GM12878 (cell line): ENCODE measurements around the gene CYP8B1. TPM values are rescaled to one million over a fixed set of nuclear protein-coding genes. Genes with fewer than 3 reads are reported as not detected.

Source experiments
- ATAC-seq: fragments of 200-7000 bp; cut with Tn5 transposase; 3 replicates; pipeline ENCODE4 v1.9.1; 2020; ENCODE audit warnings: mild to moderate bottlenecking, moderate library complexity
- BruUV-seq: library from RNA; stranded (reverse); fragments of 400-500 nt; replicated peaks from 2 replicates; lab custom pipeline; 2021; lab: Mats Ljungman, UMichigan
- CTCF ChIA-PET: fragments of 300-600 bp; sonication (Branson Sonifier 250); formaldehyde crosslinking; extraction: SDS; loops from one replicate; lab custom pipeline; 2021; ENCODE audit warnings: inconsistent platforms; lab: Yijun Ruan, JAX
- POLR2A ChIA-PET: fragments of 350-600 bp; formaldehyde crosslinking; extraction: SDS; loops from one replicate; lab custom pipeline; 2021; ENCODE audit warnings: inconsistent platforms; lab: Charles Lee
- RAD21 ChIA-PET: fragments of 300-600 bp; sonication (Branson Sonifier 250); formaldehyde crosslinking; loops from one replicate; lab custom pipeline; 2023; ENCODE audit warnings: antibody characterized with exemption; ENCODE audit not compliant: unreplicated experiment; lab: Charles Lee
- SMC1A ChIA-PET: fragments of 300-600 bp; sonication (Branson Sonifier 250); formaldehyde crosslinking; loops from one replicate; lab custom pipeline; 2023; ENCODE audit not compliant: unreplicated experiment, uncharacterized antibody; lab: Charles Lee
- DNase-seq: peaks from one replicate; pipeline ENCODE4 v3.0.0-alpha.2; 2011; ENCODE audit warnings: low read depth, low spot score
- FAIRE-seq: peaks from 3 replicates; lab custom pipeline; 2011; peaks lifted over from hg19 to GRCh38; lab: Jason Lieb, UNC
- H2AFZ ChIP-seq: 2 replicates; pipeline ENCODE4 v1.6.0; 2011; ENCODE audit warnings: low read depth, low read length, control low read depth; ENCODE audit not compliant: control insufficient read depth
- H3K27ac ChIP-seq: 2 replicates; pipeline ENCODE4 v1.5.1; 2011; ENCODE audit warnings: control low read depth; ENCODE audit not compliant: control insufficient read depth, insufficient read depth
- H3K27me3 ChIP-seq, 2 experiments: replicated peaks in 1 of 2; 2 replicates each; pipeline versions ENCODE4 v1.6.0 to v1.6.1; 2011; ENCODE audit warnings: low read length in 1 of 2; ENCODE audit not compliant: control insufficient read depth in 2 of 2, insufficient read depth in 2 of 2
- H3K36me3 ChIP-seq, 2 experiments: 2 replicates each; pipeline ENCODE4 v1.5.1; 2011; ENCODE audit warnings: low read length in 1 of 2; ENCODE audit not compliant: control insufficient read depth in 2 of 2, insufficient read depth in 2 of 2
- H3K4me1 ChIP-seq: 2 replicates; pipeline ENCODE4 v1.6.1; 2011; ENCODE audit warnings: mild to moderate bottlenecking, low read length, moderate library complexity, mixed read lengths; ENCODE audit not compliant: control insufficient read depth, insufficient read depth
- H3K4me2 ChIP-seq: 2 replicates; pipeline ENCODE4 v1.6.0; 2011; ENCODE audit warnings: control low read depth; ENCODE audit not compliant: control insufficient read depth, insufficient read depth
- H3K4me3 ChIP-seq: fragments of 200-600 bp; sonication (generic); 2 replicates; pipeline ENCODE4 v1.5.1; 2016
- H3K79me2 ChIP-seq: 2 replicates; pipeline ENCODE4 v1.6.0; 2011; ENCODE audit warnings: low read length; ENCODE audit not compliant: control insufficient read depth, insufficient read depth
- H3K9ac ChIP-seq: 2 replicates; pipeline ENCODE4 v1.8.0; 2011; ENCODE audit warnings: low read length, control low read depth, mixed read lengths; ENCODE audit not compliant: control insufficient read depth, insufficient read depth
- H3K9me3 ChIP-seq: replicated peaks from 3 replicates; pipeline ENCODE4 v1.5.1; 2011; ENCODE audit warnings: mild to moderate bottlenecking, low read length; ENCODE audit not compliant: control insufficient read depth, insufficient read depth
- H4K20me1 ChIP-seq: 2 replicates; pipeline ENCODE4 v1.6.0; 2011; ENCODE audit not compliant: control insufficient read depth, insufficient read depth
- CBX5 ChIP-seq: sonication (generic); IDR thresholded peaks from 2 replicates; pipeline ENCODE4 v1.6.1; 2016; ENCODE audit warnings: low read depth, moderate library complexity, mild to moderate bottlenecking, inconsistent platforms
- ELK1 ChIP-seq: IDR thresholded peaks from 2 replicates; pipeline ENCODE4 v1.6.1; 2012; ENCODE audit warnings: low read depth, low read length, improper control_type of control experiment
- KDM1A ChIP-seq: fragments of 200-600 bp; sonication (generic); IDR thresholded peaks from 2 replicates; pipeline ENCODE4 v1.6.1; 2016; ENCODE audit warnings: borderline replicate concordance
- RFX5 ChIP-seq: IDR thresholded peaks from 2 replicates; pipeline ENCODE4 v1.6.1; 2011; ENCODE audit warnings: low read depth, low read length, improper control_type of control experiment
- ZSCAN29 ChIP-seq: fragments of 450-650 bp; IDR thresholded peaks from 2 replicates; pipeline ENCODE4 v1.6.1; 2017; ENCODE audit warnings: mild to moderate bottlenecking, moderate library complexity
- WGBS: methylation state at CpG from one replicate; pipeline ENCODE4 v1.1.6; 2016; ENCODE audit warnings: low lambda C conversion rate; ENCODE audit not compliant: insufficient replicate concordance, insufficient coverage; ENCODE audit errors: missing lambda C conversion rate; 5-methylcytosine and 5-hydroxymethylcytosine counted together
- in situ Hi-C: fragments of 300-500 bp; cut with MboI; formaldehyde crosslinking; loops from 9 replicates; pipeline ENCODE4 v1.14.3; 2018; ENCODE audit warnings: mixed read lengths
- intact Hi-C: fragments of 100-400 bp; cut with micrococcal nuclease; formaldehyde crosslinking; loops from one replicate; pipeline ENCODE4 v1.14.2; 2022; ENCODE audit not compliant: unreplicated experiment
- polyA plus RNA-seq, 11 experiments: library from polyadenylated mRNA; depleted of rRNA in 4 of 11; unstranded in 6 of 11; stranded (reverse) in 5 of 11; fragments of >200 nt; fragmentation: Nextera tagmentation in 4 of 11; fragmentation: Illumina TruSeq in 1 of 11; extraction: Ambion mirVana in 4 of 11; extraction: Trizol in 1 of 11; gene quantifications; 1 replicate in 1 of 11; 2 replicates in 10 of 11; pipeline versions ENCODE4 v1.2.1 to v1.2.3, GENCODE V29; 2011 to 2016; ENCODE audit warnings: inconsistent platforms in 2 of 11, missing spikeins in 2 of 11, low read depth in 1 of 11
- total RNA-seq, 4 experiments: library from RNA; depleted of rRNA in 3 of 4; stranded (reverse); fragments of >200 nt in 3 of 4; fragmentation: Illumina TruSeq in 1 of 4; extraction: Trizol in 1 of 4; gene quantifications; 2 replicates each; pipeline versions ENCODE4 v1.2.1 to v1.2.3, GENCODE V29; 2013 to 2021

CYP8B1 gene
- total and polyA plus RNA-seq, 10 of the 15 experiments (the other 5 are each of a cell fraction or from before 2014, with no cell fraction given), result 0.08 TPM; not detected in 9

DNA sequence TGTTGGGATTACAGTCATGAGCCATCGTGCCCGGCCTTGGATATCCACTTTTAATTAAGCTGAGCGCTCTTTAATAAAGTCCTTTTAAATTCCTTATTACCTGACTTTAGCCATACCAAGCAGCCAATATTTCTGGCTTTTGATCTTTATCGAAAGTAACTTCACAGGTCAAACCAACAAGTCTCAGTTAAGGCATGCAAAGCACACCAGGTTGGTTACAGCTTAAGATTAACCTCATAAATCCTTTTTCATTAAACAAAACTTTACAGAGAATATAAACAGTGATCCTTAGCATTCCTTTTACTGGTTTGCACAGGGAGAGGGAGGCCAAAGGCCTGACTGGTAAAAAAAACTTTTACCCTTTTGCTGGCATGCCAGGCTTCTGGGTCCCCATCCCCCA lies 47.9 kb upstream of the CYP8B1 start:
- no peak for TF ChIP-seq ZSCAN29
- no peak for TF ChIP-seq ELK1
- TF ChIP-seq KDM1A, result no peak
- Histone ChIP-seq H3K4me3 (no peak overlapping the region), H3K4me1 (no peaks in the 10 kb centered on the region), H3K9me3 (no peaks in the 10 kb centered on the region; the same call in 2 of the 3 replicates), H3K27ac (no peak overlapping the region), H3K9ac (no peak overlapping the region), H3K36me3 (no peaks in the 10 kb centered on the region), H4K20me1 (no peaks in the 10 kb centered on the region), H3K4me2 (no peak overlapping the region), H3K27me3 (no peaks in the 10 kb centered on the region), H2AFZ (no peak overlapping the region), H3K79me2 (no peaks in the 10 kb centered on the region)
- no peak for ATAC-seq
- 76% methylated on average over 4 of the region's 4 CpGs for WGBS
- POLR2A ChIA-PET, result no interaction called here
- RAD21 ChIA-PET, result no interaction called here
- CTCF ChIA-PET, result interaction anchor here (1.3 kb wide), 1 partner anchor 10 kb away, joined by 3 read pairs; no protein-coding TSS in a partner anchor
- no TSS peak for BruUV-seq
- SMC1A ChIA-PET, result no interaction called here
- FAIRE-seq, result no peak
- intact Hi-C loops, result no loop called here
- in situ Hi-C loops, result no loop called here
- no peak for DNase-seq

- Histone ChIP-seq H4K20me1 (no peaks in the 10 kb centered on the region), H3K79me2 (no peaks in the 10 kb centered on the region), H3K27ac (no peak overlapping the region), H3K4me3 (no peak overlapping the region), H3K27me3 (no peaks in the 10 kb centered on the region), H3K4me1 (no peaks in the 10 kb centered on the region), H3K9ac (no peak overlapping the region), H2AFZ (no peak overlapping the region), H3K36me3 (no peaks in the 10 kb centered on the region), H3K4me2 (no peak overlapping the region), H3K9me3 (peaks cover 4% of the 10 kb centered on the region; the same call in 2 of the 3 replicates)
- BruUV-seq, result no TSS peak
- 47% methylated on average over 8 of the region's 8 CpGs for WGBS
- FAIRE-seq (no peak), ATAC-seq (no peak), DNase-seq (no peak)
- TF ChIP-seq RFX5, result no peak
- 0 out of 2 replicates have a peak, but pooled peaks have one; percentile 47 for TF ChIP-seq CBX5
- in situ Hi-C loops (no loop called here), intact Hi-C loops (no loop called here)
- SMC1A ChIA-PET, result no interaction called here
- RAD21 ChIA-PET, result no interaction called here
- CTCF ChIA-PET, result no interaction called here
- POLR2A ChIA-PET, result no interaction called here
These were observed 39.3 kb upstream of the CYP8B1 start for GRCh38 chr3:42914771-42915515.
